ENCODE data around the gene PLXNC1. TPM values are rescaled to one million over a fixed set of nuclear protein-coding genes. Genes with fewer than 3 reads are reported as not detected.

Gene PLXNC1
- total and polyA plus RNA-seq, 5 donors, result 2.4 to 7.6 (median 5.1) TPM

DNA sequence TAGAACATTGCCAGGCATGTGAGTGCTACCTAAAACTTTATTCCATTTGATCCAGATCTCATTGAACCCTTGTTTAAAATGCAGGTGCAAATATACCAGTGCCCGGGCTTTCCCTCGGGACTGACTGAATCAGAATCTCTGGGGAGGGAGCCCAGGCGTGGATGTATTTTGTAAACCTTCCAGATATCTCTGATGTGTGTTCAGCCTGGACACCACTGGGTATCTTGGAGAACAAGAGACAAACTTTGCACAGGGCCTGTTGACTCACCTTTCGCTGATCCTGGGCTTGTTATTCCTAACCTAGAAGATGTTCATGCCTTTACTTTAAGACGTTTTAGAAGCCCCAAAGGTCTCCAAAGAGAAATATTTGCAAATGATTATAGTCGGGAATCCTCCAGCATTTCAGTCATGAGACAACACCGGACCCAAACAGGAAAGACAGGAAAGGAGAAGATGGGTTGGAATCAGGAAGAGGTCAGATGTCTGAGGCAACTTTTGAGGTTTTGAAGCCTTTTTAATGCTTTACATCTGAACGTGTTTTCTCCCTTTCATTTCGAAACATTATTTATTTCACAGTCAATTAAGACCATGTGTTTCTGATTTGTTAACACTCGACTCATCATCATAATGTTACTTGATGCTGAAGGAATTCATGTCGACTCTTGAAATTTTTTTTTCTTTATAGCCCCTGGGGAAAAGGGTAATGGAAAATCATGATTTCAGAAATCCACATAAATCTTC lies 118.6 kb downstream of the PLXNC1 start:
- WGBS, result 58% methylated on average over 11 of the region's 11 CpGs
- H3K4me3 ChIP-seq (ENCODE audit: low read length), result no peak overlapping the region
- ATAC-seq (no peak), DNase-seq (no peak)
- H3K27me3 ChIP-seq (ENCODE audit: control insufficient read depth, insufficient read depth), result no peaks in the 10 kb centered on the region
- H3K9me3 ChIP-seq (ENCODE audit: control insufficient read depth, low read length), result no peaks in the 10 kb centered on the region
- H3K4me1 ChIP-seq (ENCODE audit: control insufficient read depth, insufficient read depth, low read length), result peaks cover 2% of the 10 kb centered on the region
- intact Hi-C loops (cut with DNase I), result no loop called here
- H3K27ac ChIP-seq (ENCODE audit: low read length), result no peak overlapping the region

- no peak for ATAC-seq
These were observed 119.1 kb downstream of the PLXNC1 start for GRCh38 chr12:94267537-94267872.

DNA sequence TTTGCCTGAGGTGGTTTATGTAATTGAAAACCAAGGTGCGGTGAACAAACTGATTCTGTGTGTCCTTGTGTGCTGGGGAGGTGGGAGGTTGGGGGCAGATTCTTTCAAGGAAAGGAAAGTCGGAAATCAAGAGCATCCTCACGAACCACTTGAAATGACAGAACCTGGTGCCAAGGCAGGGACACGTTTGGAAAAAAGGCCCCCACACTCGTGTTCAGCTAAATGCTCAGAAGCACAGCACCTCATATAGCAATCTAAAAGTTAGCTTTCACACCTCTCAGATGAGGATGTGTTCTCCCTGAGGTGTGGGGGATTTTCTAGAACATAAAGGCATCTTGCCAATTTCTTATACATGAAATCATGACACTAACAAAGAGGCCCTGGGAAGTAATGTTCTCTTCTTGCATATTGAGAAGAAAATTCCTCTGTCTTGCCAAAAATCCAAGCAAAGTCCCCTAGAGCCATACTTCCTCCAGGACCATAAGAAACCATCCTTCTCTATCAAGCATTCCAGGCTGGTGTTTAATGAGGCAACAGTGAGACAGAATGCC lies 119.6 kb downstream of the PLXNC1 start:
- intact Hi-C loops (cut with DNase I), result no loop called here

More at GRCh38 chr12:94267537-94267872, 119.1 kb downstream of the PLXNC1 start:
- WGBS, result 45% methylated on average over 3 of the region's 3 CpGs
- intact Hi-C loops (cut with DNase I), result no loop called here
- Histone ChIP-seq H3K9me3 (ENCODE audit: control insufficient read depth, low read length) (no peaks in the 10 kb centered on the region), H3K27ac (ENCODE audit: low read length) (no peak overlapping the region), H3K4me3 (ENCODE audit: low read length) (no peak overlapping the region), H3K4me1 (ENCODE audit: control insufficient read depth, insufficient read depth, low read length) (no peaks in the 10 kb centered on the region), H3K27me3 (ENCODE audit: control insufficient read depth, insufficient read depth) (no peaks in the 10 kb centered on the region)
- DNase-seq, result peak in 1 of 3 donors; percentile 45

GRCh38 chr12:94269316-94269999 lies 121.1 kb downstream of the PLXNC1 start:
- ATAC-seq (no peak), DNase-seq (no peak)
- Histone ChIP-seq H3K27ac (ENCODE audit: low read length) (no peak overlapping the region), H3K4me3 (ENCODE audit: low read length) (no peak overlapping the region), H3K9me3 (ENCODE audit: control insufficient read depth, low read length) (no peaks in the 10 kb centered on the region), H3K4me1 (ENCODE audit: control insufficient read depth, insufficient read depth, low read length) (no peaks in the 10 kb centered on the region), H3K27me3 (ENCODE audit: control insufficient read depth, insufficient read depth) (no peaks in the 10 kb centered on the region)
- intact Hi-C loops (cut with DNase I), result no loop called here
- WGBS, result 90% methylated on average over 4 of the region's 4 CpGs

More for the DNA sequence above, 119.6 kb downstream of the PLXNC1 start:
- Histone ChIP-seq H3K4me3 (ENCODE audit: low read length) (no peak overlapping the region), H3K4me1 (ENCODE audit: control insufficient read depth, insufficient read depth, low read length) (no peaks in the 10 kb centered on the region), H3K27me3 (ENCODE audit: control insufficient read depth, insufficient read depth) (no peaks in the 10 kb centered on the region), H3K9me3 (ENCODE audit: control insufficient read depth, low read length) (no peaks in the 10 kb centered on the region), H3K27ac (ENCODE audit: low read length) (no peak overlapping the region)
- DNase-seq, result no peak
- WGBS, result 67% methylated on average over 5 of the region's 5 CpGs
- ATAC-seq, result no peak

DNA sequence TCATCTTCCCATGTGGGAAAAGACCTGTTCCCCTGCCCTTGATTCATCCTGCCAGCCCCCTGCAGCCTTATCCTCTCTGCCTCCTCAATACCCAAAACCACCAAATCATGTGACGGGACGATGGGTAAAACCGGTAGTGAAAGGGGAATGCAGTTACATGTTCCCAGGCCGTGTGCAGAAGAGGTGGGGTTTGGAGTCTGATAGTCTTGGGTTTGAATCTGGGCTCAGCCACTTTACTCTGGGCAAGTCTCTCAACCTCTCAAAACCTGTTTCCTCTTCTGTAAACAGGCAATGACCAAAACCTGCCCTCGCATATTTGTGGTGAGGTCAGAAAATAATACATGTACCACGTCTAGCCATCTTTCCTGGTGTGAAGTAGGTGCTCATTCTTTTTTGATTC lies 123.0 kb downstream of the PLXNC1 start:
- H3K27me3 ChIP-seq (ENCODE audit: control insufficient read depth, insufficient read depth), result no peaks in the 10 kb centered on the region
- no peaks in the 10 kb centered on the region for H3K4me1 ChIP-seq (ENCODE audit: control insufficient read depth, insufficient read depth, low read length)
- ATAC-seq (no peak), DNase-seq (no peak)
- H3K9me3 ChIP-seq (ENCODE audit: control insufficient read depth, low read length), result no peaks in the 10 kb centered on the region
- no peak overlapping the region for H3K4me3 ChIP-seq (ENCODE audit: low read length)
- WGBS, result 75% methylated on average over 6 of the region's 6 CpGs
- no peak overlapping the region for H3K27ac ChIP-seq (ENCODE audit: low read length)
- intact Hi-C loops (cut with DNase I), result no loop called here

DNA sequence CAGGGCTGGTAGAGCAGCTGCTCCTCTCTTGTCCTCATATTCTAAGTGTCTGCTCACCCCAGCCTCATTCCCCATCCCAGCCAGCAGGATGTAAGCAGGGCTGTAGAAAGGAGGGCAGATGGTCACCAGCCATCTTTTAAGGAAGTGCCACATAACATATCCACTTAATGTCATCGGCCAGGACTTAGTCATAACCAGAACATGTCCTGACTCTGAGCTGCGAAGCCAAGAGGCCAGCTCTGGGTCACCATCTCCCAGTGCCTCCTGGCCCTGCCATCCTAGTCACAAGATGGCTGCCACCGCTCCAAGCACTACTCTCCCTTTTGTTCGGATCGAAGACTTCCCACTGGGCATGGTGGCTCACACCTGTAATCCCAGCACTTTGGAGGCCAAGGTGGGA lies 123.9 kb downstream of the PLXNC1 start:
- Histone ChIP-seq H3K4me1 (ENCODE audit: control insufficient read depth, insufficient read depth, low read length) (no peaks in the 10 kb centered on the region), H3K27ac (ENCODE audit: low read length) (no peak overlapping the region), H3K9me3 (ENCODE audit: control insufficient read depth, low read length) (no peaks in the 10 kb centered on the region), H3K27me3 (ENCODE audit: control insufficient read depth, insufficient read depth) (no peaks in the 10 kb centered on the region), H3K4me3 (ENCODE audit: low read length) (no peak overlapping the region)
- DNase-seq (no peak), ATAC-seq (no peak)
- intact Hi-C loops (cut with DNase I), result no loop called here
- 92% methylated on average over 5 of the region's 5 CpGs for WGBS

- Histone ChIP-seq H3K9me3 (ENCODE audit: control insufficient read depth, low read length) (no peaks in the 10 kb centered on the region), H3K4me3 (ENCODE audit: low read length) (no peak overlapping the region), H3K27me3 (ENCODE audit: control insufficient read depth, insufficient read depth) (no peaks in the 10 kb centered on the region), H3K4me1 (ENCODE audit: control insufficient read depth, insufficient read depth, low read length) (no peaks in the 10 kb centered on the region), H3K27ac (ENCODE audit: low read length) (no peak overlapping the region)
- 95% methylated on average over 3 of the region's 3 CpGs for WGBS
- intact Hi-C loops (cut with DNase I), result no loop called here
- ATAC-seq, result no peak
- DNase-seq, result no peak
These were observed 124.9 kb downstream of the PLXNC1 start for GRCh38 chr12:94273272-94273671.

GRCh38 chr12:94276725-94277124 lies 128.3 kb downstream of the PLXNC1 start:
- no peak overlapping the region for H3K27ac ChIP-seq (ENCODE audit: low read length)
- H3K27me3 ChIP-seq (ENCODE audit: control insufficient read depth, insufficient read depth), result no peaks in the 10 kb centered on the region
- no peaks in the 10 kb centered on the region for H3K4me1 ChIP-seq (ENCODE audit: control insufficient read depth, insufficient read depth, low read length)
- H3K9me3 ChIP-seq (ENCODE audit: control insufficient read depth, low read length), result no peaks in the 10 kb centered on the region
- intact Hi-C loops (cut with DNase I), result no loop called here
- DNase-seq (no peak), ATAC-seq (no peak)
- H3K4me3 ChIP-seq (ENCODE audit: low read length), result no peak overlapping the region
- 95% methylated on average over 6 of the region's 6 CpGs for WGBS

- intact Hi-C loops (cut with DNase I), result no loop called here
- ATAC-seq, result peak in 1 of 2 donors; percentile 16
These were observed 129.1 kb downstream of the PLXNC1 start for GRCh38 chr12:94277426-94278000.

DNA sequence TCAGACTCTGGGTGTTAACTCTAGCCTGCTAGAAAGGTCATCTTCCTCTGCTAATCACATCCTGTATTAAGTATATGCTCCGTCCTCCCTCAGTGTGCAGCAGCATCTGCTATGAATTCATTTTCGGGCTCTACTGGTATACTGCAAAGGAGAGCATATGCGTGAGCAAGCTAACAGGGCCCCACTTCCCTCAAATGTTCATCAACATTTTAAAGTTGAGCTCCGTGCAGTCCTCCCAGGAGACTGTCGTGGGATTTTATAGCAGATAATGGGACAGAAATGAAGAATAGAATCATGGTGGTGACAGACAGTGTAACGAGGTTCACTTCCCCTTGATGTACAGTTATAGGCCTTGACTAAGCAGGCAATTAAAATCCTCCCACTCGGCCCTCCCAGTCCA lies 131.7 kb downstream of the PLXNC1 start:
- 84% methylated on average over 7 of the region's 7 CpGs for WGBS
- H3K27ac ChIP-seq (ENCODE audit: low read length), result no peak overlapping the region
- no peak overlapping the region for H3K4me3 ChIP-seq (ENCODE audit: low read length)
- peaks cover 3% of the 10 kb centered on the region for H3K4me1 ChIP-seq (ENCODE audit: control insufficient read depth, insufficient read depth, low read length)
- H3K27me3 ChIP-seq (ENCODE audit: control insufficient read depth, insufficient read depth), result no peaks in the 10 kb centered on the region
- intact Hi-C loops (cut with DNase I), result no loop called here
- H3K9me3 ChIP-seq (ENCODE audit: control insufficient read depth, low read length), result no peaks in the 10 kb centered on the region
- ATAC-seq (no peak), DNase-seq (no peak)

More at GRCh38 chr12:94277426-94278000, 129.1 kb downstream of the PLXNC1 start:
- peaks cover 3% of the 10 kb centered on the region for H3K4me1 ChIP-seq (ENCODE audit: control insufficient read depth, insufficient read depth, low read length)
- H3K4me3 ChIP-seq (ENCODE audit: low read length), result no peak overlapping the region
- no peak for DNase-seq
- 71% methylated on average over 9 of the region's 9 CpGs for WGBS
- no peaks in the 10 kb centered on the region for H3K27me3 ChIP-seq (ENCODE audit: control insufficient read depth, insufficient read depth)
- no peaks in the 10 kb centered on the region for H3K9me3 ChIP-seq (ENCODE audit: control insufficient read depth, low read length)
- H3K27ac ChIP-seq (ENCODE audit: low read length), result no peak overlapping the region

DNA sequence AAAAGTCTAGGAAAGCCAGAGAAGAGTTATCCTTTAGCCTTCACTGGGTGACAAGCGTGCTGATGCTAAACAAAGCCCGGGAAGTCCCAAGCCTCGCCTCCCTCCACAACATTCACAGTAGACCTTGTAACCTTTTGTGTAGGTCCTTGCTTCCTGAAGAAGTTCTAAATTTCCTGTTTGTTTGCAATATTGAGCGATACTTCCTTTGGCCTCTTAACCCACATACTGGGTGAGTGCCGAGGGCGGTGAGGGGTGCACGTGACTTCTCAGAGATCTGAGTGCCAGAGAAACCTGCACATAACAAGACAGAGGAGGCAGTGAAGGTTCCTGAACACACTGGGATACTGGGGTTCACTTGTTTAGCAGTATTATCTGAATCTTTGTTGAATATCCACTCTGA lies 134.3 kb downstream of the PLXNC1 start:
- ATAC-seq, result peak in 1 of 2 donors; percentile 51
- 52% methylated on average over 7 of the region's 7 CpGs for WGBS
- intact Hi-C loops (cut with DNase I), result no loop called here
- Histone ChIP-seq H3K4me3 (ENCODE audit: low read length) (no peak overlapping the region), H3K9me3 (ENCODE audit: control insufficient read depth, low read length) (no peaks in the 10 kb centered on the region), H3K27ac (ENCODE audit: low read length) (peak overlapping the region; percentile 30), H3K4me1 (ENCODE audit: control insufficient read depth, insufficient read depth, low read length) (peaks cover 3% of the 10 kb centered on the region), H3K27me3 (ENCODE audit: control insufficient read depth, insufficient read depth) (no peaks in the 10 kb centered on the region)
- DNase-seq, result peak in 1 of 3 donors; percentile 47
